Adrenal gland (tissue), 5 donors: Measurements from ENCODE around the gene CRYBA4.

Experiments used
- CTCF ChIP-seq, 6 experiments: fragments of 450-650 bp in 4 of 6; fragments of 200-600 bp in 2 of 6; sonication (generic) in 1 of 6; IDR thresholded peaks; 1 replicate in 5 of 6; 2 replicates in 1 of 6; pipeline versions ENCODE4 v1.5.1 to v1.8.0; 2016 to 2021; ENCODE audit warnings: antibody characterized with exemption in 6 of 6, mild to moderate bottlenecking in 2 of 6, moderate library complexity in 1 of 6
- POLR2A ChIP-seq, 2 donors: fragments of 450-650 bp; IDR thresholded peaks; one replicate each; pipeline ENCODE4 v1.6.1; 2017; ENCODE audit warnings: antibody characterized with exemption in 2 of 2, mild to moderate bottlenecking in 2 of 2, moderate library complexity in 1 of 2
- donor health status: DM: no; HTN: no; CAD: no.

- TF ChIP-seq POLR2A (IDR thresholded peaks at IDR 0.05) (no peak), CTCF (IDR thresholded peaks at IDR 0.05) (no peak)
Observed at GRCh38 chr22:26675687-26676268, 54.0 kb downstream of the CRYBA4 start.
